SK-N-SH (cell line): Measurements from ENCODE around the gene POU3F1. TPM values are rescaled to one million over a fixed set of nuclear protein-coding genes. Genes with fewer than 3 reads are reported as not detected.

Experiments used
- CTCF ChIA-PET: fragments of 300-600, 350-600 bp; formaldehyde crosslinking; extraction: SDS; loops from one replicate; lab custom pipeline; 2021; lab: Yijun Ruan, JAX
- POLR2A ChIA-PET: fragments of 350-600 bp; sonication (Branson Sonifier 250); formaldehyde crosslinking; extraction: SDS; loops from one replicate; lab custom pipeline; 2020; ENCODE audit warnings: antibody characterized with exemption, inconsistent platforms; lab: Yijun Ruan, JAX
- DNase-seq: peaks from one replicate; pipeline ENCODE4 v3.0.0; 2012
- H2AFZ ChIP-seq: fragments of 200-600 bp; sonication (generic); 2 replicates; pipeline ENCODE4 v1.8.1; 2016; ENCODE audit warnings: antibody characterized with exemption, mild to moderate bottlenecking, low read depth
- H3F3A ChIP-seq: fragments of 200-600 bp; sonication (generic); replicated peaks from 2 replicates; pipeline ENCODE3; 2016; ENCODE audit warnings: antibody characterized with exemption, mild to moderate bottlenecking; ENCODE audit not compliant: insufficient read depth
- H3K27ac ChIP-seq, 2 experiments: fragments of 200-500 bp in 1 of 2; fragments of 200-600 bp in 1 of 2; sonication (Bioruptor generic) in 1 of 2; sonication (generic), shearing (Covaris generic) in 1 of 2; 2 replicates each; pipeline versions ENCODE4 v1.5.1 to v1.6.1; 2014 to 2016; ENCODE audit warnings: low read depth in 2 of 2, inconsistent platforms in 1 of 2, low read length in 1 of 2, mild to moderate bottlenecking in 1 of 2, mixed read lengths in 1 of 2
- H3K27me3 ChIP-seq: fragments of 200-600 bp; sonication (generic), shearing (Covaris generic); 2 replicates; pipeline ENCODE4 v1.6.1; 2016; ENCODE audit warnings: mixed run types; ENCODE audit not compliant: insufficient read depth
- H3K36me3 ChIP-seq, 2 experiments: fragments of 200-500 bp in 1 of 2; fragments of 200-600 bp in 1 of 2; sonication (Bioruptor generic) in 1 of 2; sonication (generic) in 1 of 2; replicated peaks in 1 of 2; 2 replicates each; pipeline versions ENCODE3 to v1.5.1; 2014 to 2016; ENCODE audit warnings: low read length in 1 of 2, mild to moderate bottlenecking in 1 of 2; ENCODE audit not compliant: insufficient read depth in 2 of 2, control insufficient read depth in 1 of 2
- H3K4me1 ChIP-seq, 2 experiments: fragments of 200-500 bp in 1 of 2; fragments of 200-600 bp in 1 of 2; sonication (Bioruptor generic) in 1 of 2; sonication (generic), shearing (Covaris generic) in 1 of 2; 2 replicates each; pipeline versions ENCODE4 v1.5.1 to v1.6.1; 2014 to 2016; ENCODE audit warnings: low read depth in 1 of 2, low read length in 1 of 2, mixed run types in 1 of 2; ENCODE audit not compliant: insufficient read depth in 2 of 2, control insufficient read depth in 1 of 2
- H3K4me2 ChIP-seq: fragments of 200-600 bp; sonication (generic), shearing (Covaris generic); 2 replicates; pipeline ENCODE4 v1.6.1; 2017; ENCODE audit warnings: mixed run types
- H3K4me3 ChIP-seq, 2 experiments: fragments of 200-500 bp in 1 of 2; fragments of 200-600 bp in 1 of 2; sonication (Bioruptor generic) in 1 of 2; sonication (generic), shearing (Covaris generic) in 1 of 2; 2 replicates each; pipeline versions ENCODE4 v1.5.1 to v1.8.1; 2014 to 2016; ENCODE audit warnings: low read depth in 2 of 2, inconsistent platforms in 1 of 2, low read length in 1 of 2, mild to moderate bottlenecking in 1 of 2, mixed read lengths in 1 of 2, moderate library complexity in 1 of 2
- H3K79me2 ChIP-seq: fragments of 200-600 bp; sonication (generic); 2 replicates; pipeline ENCODE4 v1.8.1; 2017; ENCODE audit warnings: mild to moderate bottlenecking; ENCODE audit not compliant: insufficient read depth
- H3K9ac ChIP-seq: fragments of 200-600 bp; sonication (generic); 2 replicates; pipeline ENCODE4 v1.6.1; 2017; ENCODE audit warnings: mixed run types
- H3K9me2 ChIP-seq: fragments of 200-600 bp; sonication (generic); 2 replicates; pipeline ENCODE4 v1.6.1; 2017; ENCODE audit warnings: mixed run types
- H3K9me3 ChIP-seq: fragments of 200-600 bp; sonication (generic); 2 replicates; pipeline ENCODE4 v1.6.1; 2017; ENCODE audit warnings: mixed run types, mild to moderate bottlenecking, moderate library complexity
- H4K20me1 ChIP-seq: fragments of 200-600 bp; sonication (generic); 2 replicates; pipeline ENCODE4 v1.6.1; 2017; ENCODE audit warnings: mild to moderate bottlenecking, mixed run types; ENCODE audit not compliant: insufficient read depth
- CHD2 ChIP-seq: fragments of 150-350 bp; IDR thresholded peaks from 2 replicates; pipeline ENCODE4 v1.6.1; 2018; ENCODE audit warnings: low read length; ENCODE audit not compliant: partially characterized antibody
- EP300 ChIP-seq, 2 experiments: IDR thresholded peaks; 2 replicates each; pipeline versions ENCODE4 v1.4.0 to v1.6.1; 2012; ENCODE audit warnings: borderline replicate concordance in 1 of 2, low read depth in 1 of 2, low read length in 1 of 2
- FOSL2 ChIP-seq: IDR thresholded peaks from 2 replicates; pipeline ENCODE4 v1.4.0; 2012; ENCODE audit warnings: low read depth, mild to moderate bottlenecking, moderate library complexity, borderline replicate concordance
- FOXJ3 ChIP-seq: sonication (generic); formaldehyde crosslinking; IDR thresholded peaks from 2 replicates; pipeline ENCODE4 v1.5.1; 2020; ENCODE audit warnings: mild to moderate bottlenecking, missing genetic modification reagents
- GATA2 ChIP-seq: sonication (generic); formaldehyde crosslinking; IDR thresholded peaks from 2 replicates; pipeline ENCODE4 v1.5.0; 2020; ENCODE audit warnings: mild to moderate bottlenecking, missing genetic modification reagents
- IRF3 ChIP-seq: fragments of 150-350 bp; IDR thresholded peaks from 2 replicates; pipeline ENCODE4 v1.6.1; 2016; ENCODE audit warnings: mild to moderate bottlenecking, low read depth, low read length
- JUND ChIP-seq: IDR thresholded peaks from 2 replicates; pipeline ENCODE4 v1.4.0; 2012
- MAX ChIP-seq: IDR thresholded peaks from 2 replicates; pipeline ENCODE4 v1.4.0; 2012; ENCODE audit warnings: low read depth
- MXI1 ChIP-seq: IDR thresholded peaks from 2 replicates; pipeline ENCODE4 v1.6.1; 2012; ENCODE audit warnings: mild to moderate bottlenecking, low read depth, low read length, improper control_type of control experiment
- POLR2AphosphoS5 ChIP-seq: IDR thresholded peaks from 2 replicates; pipeline ENCODE4 v1.6.1; 2012; ENCODE audit warnings: low read depth, low read length
- RAD21 ChIP-seq: IDR thresholded peaks from 2 replicates; pipeline ENCODE4 v1.6.1; 2012; ENCODE audit warnings: mild to moderate bottlenecking, low read length
- RCOR1 ChIP-seq: fragments of 150-350 bp; IDR thresholded peaks from 2 replicates; pipeline ENCODE4 v1.6.1; 2017; ENCODE audit warnings: antibody characterized with exemption, low read length
- REST ChIP-seq: IDR thresholded peaks from 2 replicates; pipeline ENCODE4 v1.6.1; 2012; ENCODE audit warnings: mild to moderate bottlenecking, low read depth, low read length, moderate library complexity
- RXRA ChIP-seq: IDR thresholded peaks from 2 replicates; pipeline ENCODE4 v1.4.0; 2012; ENCODE audit warnings: low read depth, mild to moderate bottlenecking, borderline replicate concordance
- SMC3 ChIP-seq: IDR thresholded peaks from 2 replicates; pipeline ENCODE4 v1.6.1; 2012; ENCODE audit warnings: low read depth, low read length, improper control_type of control experiment
- TAF1 ChIP-seq: IDR thresholded peaks from 2 replicates; pipeline ENCODE4 v1.6.1; 2012; ENCODE audit warnings: low read depth, mild to moderate bottlenecking, low read length, moderate library complexity, borderline replicate concordance
- TEAD4 ChIP-seq: IDR thresholded peaks from 2 replicates; pipeline ENCODE4 v1.4.0; 2012; ENCODE audit warnings: mild to moderate bottlenecking, borderline replicate concordance; ENCODE audit not compliant: insufficient read depth
- USF2 ChIP-seq: fragments of 150-350 bp; IDR thresholded peaks from 2 replicates; pipeline ENCODE4 v1.6.1; 2017; ENCODE audit warnings: antibody characterized with exemption, low read length, low read depth, borderline replicate concordance
- WGBS: methylation state at CpG from one replicate; pipeline ENCODE4 v1.1.6; 2017; ENCODE audit warnings: low lambda C conversion rate; 5-methylcytosine and 5-hydroxymethylcytosine counted together
- polyA plus RNA-seq, 3 experiments: library from polyadenylated mRNA; depleted of rRNA; stranded (reverse); fragments of >200 nt; gene quantifications; 2 replicates each; pipeline ENCODE4 v1.2.3, GENCODE V29; 2012

Gene POU3F1
- polyA plus RNA-seq, 1 of the 3 experiments (the other 2 are of a cell fraction), result not detected

GRCh38 chr1:38022810-38023209 lies 23.8 kb downstream of the POU3F1 start:
- DNase-seq, result no peak
- Histone ChIP-seq H3K79me2 (peaks cover 20% of the 10 kb centered on the region), H3F3A (peaks cover 18% of the 10 kb centered on the region), H3K9ac (no peak overlapping the region), H3K9me3 (no peaks in the 10 kb centered on the region), H3K4me3 (no peak overlapping the region), H4K20me1 (no peaks in the 10 kb centered on the region), H3K36me3 (peaks cover 66% of the 10 kb centered on the region in 2 experiments), H3K27ac (no peak overlapping the region), H3K9me2 (no peaks in the 10 kb centered on the region), H2AFZ (no peak overlapping the region), H3K4me2 (no peak overlapping the region), H3K27me3 (no peaks in the 10 kb centered on the region), H3K4me1 (peaks cover 2 to 4% of the 10 kb centered on the region in 2 experiments; a peak in 2 of 4 replicates)
- ChIA-PET CTCF (interaction anchor here (1.4 to 6.0 kb wide), 2 partner anchors 32 to 49 kb away, joined by 3 to 32 read pairs; partner anchors contain the start of gene SF3A3), POLR2A (interaction anchor here (0.6 kb wide), 1 partner anchor 10 kb away, joined by 3 read pairs; no protein-coding TSS in a partner anchor)
- no peak for TF ChIP-seq MAX
- TF ChIP-seq CHD2, result no peak
- no peak for TF ChIP-seq FOSL2
- TF ChIP-seq GATA2 (CRISPR knock-in tag), result no peak
- TF ChIP-seq IRF3, result no peak
- TF ChIP-seq REST, result no peak
- WGBS, result 85% methylated on average over 3 of the region's 3 CpGs

GRCh38 chr1:38021969-38022368 lies 24.6 kb downstream of the POU3F1 start:
- Histone ChIP-seq H3K9me3 (no peaks in the 10 kb centered on the region), H2AFZ (no peak overlapping the region), H3K27ac (no peak overlapping the region), H3K79me2 (peaks cover 28% of the 10 kb centered on the region), H3K9ac (no peak overlapping the region), H3F3A (peaks cover 16% of the 10 kb centered on the region), H3K9me2 (no peaks in the 10 kb centered on the region), H3K4me2 (no peak overlapping the region), H3K4me1 (peaks cover 0 to 3% of the 10 kb centered on the region in 2 experiments; a peak in 2 of 4 replicates), H3K27me3 (no peaks in the 10 kb centered on the region), H3K36me3 (peaks cover 73 to 74% of the 10 kb centered on the region in 2 experiments), H4K20me1 (no peaks in the 10 kb centered on the region), H3K4me3 (no peak overlapping the region)
- no peak for DNase-seq
- ChIA-PET POLR2A (no interaction called here), CTCF (interaction anchor here (1.4 to 6.0 kb wide), 2 partner anchors 32 to 50 kb away, joined by 3 to 32 read pairs; partner anchors contain the start of gene SF3A3)
- WGBS, result 96% methylated on average over 5 of the region's 5 CpGs
- TF ChIP-seq POLR2AphosphoS5 (no peak), FOXJ3 (CRISPR knock-in tag) (no peak), SMC3 (no peak), TAF1 (no peak), TEAD4 (no peak), RXRA (no peak), REST (no peak), EP300 (IDR thresholded peaks at IDR 0.05; ENCODE audit: borderline replicate concordance in 1 of 2, low read depth in 1 of 2, low read length in 1 of 2) (no peak), RCOR1 (no peak), JUND (no peak), MXI1 (no peak), USF2 (no peak), FOSL2 (no peak), RAD21 (no peak)
